Calu3 (cell line): Measurements from ENCODE around the gene TOR3A. TPM values are rescaled to one million over a fixed set of nuclear protein-coding genes. Genes with fewer than 3 reads are reported as not detected.
A peak's percentile ranks its signal among the peaks of the same experiment; 100 is the strongest.

Source experiments
- Bru-seq: library from RNA; stranded (reverse); fragments of 400-500 nt; gene quantifications from one replicate; lab custom pipeline; 2021; lab: Mats Ljungman, UMichigan
- BruChase-seq, 2 experiments: library from RNA; stranded (reverse); fragments of 400-500 nt; gene quantifications; one replicate each; lab custom pipeline; 2021; lab: Mats Ljungman, UMichigan
- BruUV-seq: library from RNA; stranded (reverse); fragments of 400-500 nt; replicated peaks from 2 replicates; lab custom pipeline; 2021; lab: Mats Ljungman, UMichigan
- CTCF ChIA-PET: fragments of 300-600 bp; sonication (Branson Sonifier 250); formaldehyde crosslinking; loops from one replicate; lab custom pipeline; 2022; ENCODE audit warnings: antibody characterized with exemption; lab: Charles Lee
- DNase-seq: peaks from one replicate; pipeline ENCODE4 v3.0.0; 2022
- H3K27ac Mint-ChIP-seq: one replicate; pipeline ENCODE4 v1.8.0; 2022; ENCODE audit warnings: mixed read lengths; ENCODE audit not compliant: unreplicated experiment
- H3K27me3 Mint-ChIP-seq: one replicate; pipeline ENCODE4 v1.8.0; 2022; ENCODE audit warnings: mixed read lengths; ENCODE audit not compliant: unreplicated experiment
- H3K36me3 Mint-ChIP-seq: one replicate; pipeline ENCODE4 v1.8.0; 2022; ENCODE audit warnings: mild to moderate bottlenecking, moderate library complexity, mixed read lengths; ENCODE audit not compliant: insufficient read depth, unreplicated experiment
- H3K4me1 Mint-ChIP-seq: one replicate; pipeline ENCODE4 v1.8.0; 2022; ENCODE audit warnings: mild to moderate bottlenecking, low read depth, mixed read lengths; ENCODE audit not compliant: unreplicated experiment
- H3K4me3 Mint-ChIP-seq: one replicate; pipeline ENCODE4 v1.8.0; 2022; ENCODE audit warnings: mild to moderate bottlenecking, low read depth, moderate library complexity, mixed read lengths; ENCODE audit not compliant: unreplicated experiment
- H3K9me3 Mint-ChIP-seq: one replicate; pipeline ENCODE4 v1.8.0; 2022; ENCODE audit warnings: low read depth, mixed read lengths; ENCODE audit not compliant: unreplicated experiment
- intact Hi-C: fragments of 100-400 bp; cut with micrococcal nuclease; formaldehyde crosslinking; loops from one replicate; pipeline ENCODE4 v1.10.0; 2022; ENCODE audit not compliant: unreplicated experiment
- long read RNA-seq: library from polyadenylated mRNA; stranded (forward); transcript quantifications from one replicate; pipeline ENCODE4 v2.0.0, GENCODE V29; 2022
- total RNA-seq: library from RNA; stranded (reverse); gene quantifications from 2 replicates; pipeline ENCODE4 v1.2.3, GENCODE V29; 2022
- TF ChIP-seq, protein P1 (sequence below): fragments of 200-600 bp; IDR thresholded peaks from one replicate; pipeline ENCODE4 v1.8.0; 2022; ENCODE audit warnings: antibody characterized with exemption; ENCODE audit not compliant: unreplicated experiment

The TOR3A gene, protein sequence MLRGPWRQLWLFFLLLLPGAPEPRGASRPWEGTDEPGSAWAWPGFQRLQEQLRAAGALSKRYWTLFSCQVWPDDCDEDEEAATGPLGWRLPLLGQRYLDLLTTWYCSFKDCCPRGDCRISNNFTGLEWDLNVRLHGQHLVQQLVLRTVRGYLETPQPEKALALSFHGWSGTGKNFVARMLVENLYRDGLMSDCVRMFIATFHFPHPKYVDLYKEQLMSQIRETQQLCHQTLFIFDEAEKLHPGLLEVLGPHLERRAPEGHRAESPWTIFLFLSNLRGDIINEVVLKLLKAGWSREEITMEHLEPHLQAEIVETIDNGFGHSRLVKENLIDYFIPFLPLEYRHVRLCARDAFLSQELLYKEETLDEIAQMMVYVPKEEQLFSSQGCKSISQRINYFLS
- total RNA-seq = 38.8 and 40.0 TPM in 2 replicates
- Bru-seq, nascent RNA = percentile 60 among the genes with signal in this experiment
- percentile 77 among the genes with signal in this experiment for BruChase-seq, experiment 1, labeled RNA remaining after a 6-hour chase
- percentile 67 among the genes with signal in this experiment for BruChase-seq, experiment 2, labeled RNA remaining after a 2-hour chase
- long read RNA-seq, transcript TOR3A-203 (6 exons, 2,724 nt) = major isoform, 90 of 115 reads
- long read RNA-seq, partial matches to known transcripts = 9 of 115 reads
- long read RNA-seq, other reads (novel, unspliced or antisense) = 16 of 115 reads

DNA sequence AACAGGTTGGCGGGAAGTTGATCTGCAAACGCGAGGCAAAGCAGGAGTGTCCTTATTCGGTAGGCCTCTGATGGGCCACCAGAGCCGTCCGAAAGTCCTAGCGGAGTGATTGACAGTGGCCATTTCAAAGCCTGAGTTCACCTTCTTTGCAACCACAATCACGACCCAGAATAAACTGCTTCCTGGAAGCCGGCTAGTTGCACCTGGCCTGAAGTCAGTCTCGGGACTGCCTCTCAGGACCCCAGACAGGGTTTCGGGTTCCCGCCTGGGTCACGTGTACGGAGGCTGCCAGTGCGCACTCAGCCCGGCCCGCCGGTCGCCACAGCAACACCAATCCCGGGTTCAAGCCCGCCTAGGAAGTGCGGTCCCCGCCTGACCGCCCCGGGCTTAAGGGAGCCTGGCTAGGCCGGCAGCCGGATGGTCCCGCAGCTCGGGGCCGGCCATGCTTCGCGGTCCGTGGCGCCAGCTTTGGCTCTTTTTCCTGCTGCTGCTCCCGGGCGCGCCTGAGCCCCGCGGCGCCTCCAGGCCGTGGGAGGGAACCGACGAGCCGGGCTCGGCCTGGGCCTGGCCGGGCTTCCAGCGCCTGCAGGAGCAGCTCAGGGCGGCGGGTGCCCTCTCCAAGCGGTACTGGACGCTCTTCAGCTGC is at the start of gene TOR3A:
Gene TOR3A (plus strand): TSS at position 384 of the 646 bp plus-strand sequence. CDS start 59 bp downstream, at position 443.
- CTCF ChIA-PET = interaction anchor here (0.5 to 1.5 kb wide), 3 partner anchors 24 to 549 kb away, joined by 3 to 4 read pairs (median 3); no protein-coding TSS in a partner anchor
- H3K36me3 Mint-ChIP-seq = peaks cover 58% of the 10 kb centered on the region
- peak within 1 kb of the TSS; percentile 92 for H3K27ac Mint-ChIP-seq
- H3K4me1 Mint-ChIP-seq = peaks cover 13% of the 10 kb centered on the region
- H3K4me3 Mint-ChIP-seq = peak within 1 kb of the TSS; percentile 86
- BruUV-seq = no TSS peak
- H3K9me3 Mint-ChIP-seq = no peaks in the 10 kb centered on the region
- peak; percentile 97 for DNase-seq
- intact Hi-C loops = loop anchor here (2.0 to 5.0 kb wide), 3 partner anchors 113 to 550 kb away; partner anchors contain the start of gene SOAT1
- TF ChIP-seq, protein P1, sequence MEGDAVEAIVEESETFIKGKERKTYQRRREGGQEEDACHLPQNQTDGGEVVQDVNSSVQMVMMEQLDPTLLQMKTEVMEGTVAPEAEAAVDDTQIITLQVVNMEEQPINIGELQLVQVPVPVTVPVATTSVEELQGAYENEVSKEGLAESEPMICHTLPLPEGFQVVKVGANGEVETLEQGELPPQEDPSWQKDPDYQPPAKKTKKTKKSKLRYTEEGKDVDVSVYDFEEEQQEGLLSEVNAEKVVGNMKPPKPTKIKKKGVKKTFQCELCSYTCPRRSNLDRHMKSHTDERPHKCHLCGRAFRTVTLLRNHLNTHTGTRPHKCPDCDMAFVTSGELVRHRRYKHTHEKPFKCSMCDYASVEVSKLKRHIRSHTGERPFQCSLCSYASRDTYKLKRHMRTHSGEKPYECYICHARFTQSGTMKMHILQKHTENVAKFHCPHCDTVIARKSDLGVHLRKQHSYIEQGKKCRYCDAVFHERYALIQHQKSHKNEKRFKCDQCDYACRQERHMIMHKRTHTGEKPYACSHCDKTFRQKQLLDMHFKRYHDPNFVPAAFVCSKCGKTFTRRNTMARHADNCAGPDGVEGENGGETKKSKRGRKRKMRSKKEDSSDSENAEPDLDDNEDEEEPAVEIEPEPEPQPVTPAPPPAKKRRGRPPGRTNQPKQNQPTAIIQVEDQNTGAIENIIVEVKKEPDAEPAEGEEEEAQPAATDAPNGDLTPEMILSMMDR = no peak
- H3K27me3 Mint-ChIP-seq = no peaks in the 10 kb centered on the region

DNA sequence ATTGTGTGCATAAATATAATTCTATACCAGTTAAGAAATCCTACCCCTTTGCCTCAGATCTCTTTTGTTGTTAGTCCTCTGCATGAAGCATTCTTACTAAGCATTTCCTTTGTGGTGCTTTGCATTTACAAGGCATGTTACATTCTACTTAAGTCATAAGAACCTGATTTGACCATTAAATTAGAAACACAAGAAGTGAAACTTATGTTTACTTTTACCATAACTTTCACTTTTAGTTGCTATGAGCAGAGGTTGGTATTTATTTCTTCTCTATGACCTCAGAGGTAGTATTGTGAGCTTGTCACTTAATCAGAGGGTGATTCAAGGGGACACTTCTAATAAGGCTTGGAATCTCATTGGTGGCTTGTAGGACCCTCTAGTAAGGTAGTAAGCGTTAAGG is 47.1 kb upstream of the TOR3A start:
- CTCF ChIA-PET = no interaction called here
- BruUV-seq = no TSS peak
- H3K27ac Mint-ChIP-seq = no peak overlapping the region
- no peaks in the 10 kb centered on the region for H3K9me3 Mint-ChIP-seq
- H3K36me3 Mint-ChIP-seq = no peaks in the 10 kb centered on the region
- DNase-seq = no peak
- intact Hi-C loops = no loop called here
- H3K4me3 Mint-ChIP-seq = no peak overlapping the region
- peaks cover 55% of the 10 kb centered on the region for H3K4me1 Mint-ChIP-seq
- TF ChIP-seq, protein P1 = no peak
- no peaks in the 10 kb centered on the region for H3K27me3 Mint-ChIP-seq

DNA sequence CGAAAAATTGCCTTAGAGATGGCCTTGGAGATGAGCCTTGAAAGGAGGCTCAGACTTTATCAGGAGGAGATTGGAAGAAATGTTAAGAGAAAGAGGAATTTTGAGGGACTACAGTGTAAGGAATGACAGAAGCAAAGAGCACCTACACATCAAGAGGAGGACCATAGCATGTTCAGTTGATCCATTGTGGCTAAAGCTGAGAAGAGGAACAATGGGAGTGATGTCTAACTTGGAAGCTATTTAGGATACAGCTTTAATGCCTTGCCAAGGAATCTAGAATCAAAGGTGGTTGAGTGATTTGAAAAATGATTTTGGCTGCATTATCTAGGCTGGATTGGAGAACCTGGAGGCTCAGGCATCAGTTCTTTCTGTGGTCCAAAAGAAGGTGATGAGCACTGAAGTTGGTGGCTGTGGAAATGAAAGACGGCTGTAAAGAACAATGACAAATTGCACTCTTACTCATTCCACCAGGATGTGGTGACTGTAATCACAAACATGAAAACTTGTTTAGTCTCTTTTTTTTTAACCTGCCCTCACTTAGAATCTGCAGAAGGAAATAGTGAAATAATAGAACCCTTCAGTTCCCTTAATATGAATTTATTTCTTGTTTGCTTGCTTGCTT is 44.9 kb upstream of the TOR3A start:
- no peaks in the 10 kb centered on the region for H3K9me3 Mint-ChIP-seq
- no peaks in the 10 kb centered on the region for H3K36me3 Mint-ChIP-seq
- no peak for DNase-seq
- CTCF ChIA-PET = interaction anchor here (0.7 kb wide), 1 partner anchor 13 kb away, joined by 3 read pairs; no protein-coding TSS in a partner anchor
- no TSS peak for BruUV-seq
- H3K27me3 Mint-ChIP-seq = no peaks in the 10 kb centered on the region
- H3K27ac Mint-ChIP-seq = peak overlapping the region; percentile 10
- intact Hi-C loops = no loop called here
- no peak overlapping the region for H3K4me3 Mint-ChIP-seq
- TF ChIP-seq, protein P1 = no peak
- H3K4me1 Mint-ChIP-seq = peaks cover 48% of the 10 kb centered on the region
